ENCODE results near the gene ARID4B.
"Not testable (repeated sequence)": the region's sequence is repeated elsewhere in the genome, so short reads cannot be mapped to it uniquely, and the experiment has no call there.

ARID4B gene

GRCh38 chr1:235297579-235297978, 30.4 kb downstream of the ARID4B start:
- no peak for DNase-seq

- no peak for DNase-seq
Observed at GRCh38 chr1:235296729-235297128, 31.2 kb downstream of the ARID4B start.

GRCh38 chr1:235295902-235296350, 32.1 kb downstream of the ARID4B start:
- DNase-seq, result no peak

- no peak for DNase-seq
Observed at GRCh38 chr1:235293322-235293942, 34.5 kb downstream of the ARID4B start.

GRCh38 chr1:235292790-235293189, 35.2 kb downstream of the ARID4B start:
- DNase-seq, result no peak

- no peak for DNase-seq
Observed at GRCh38 chr1:235291599-235292091, 36.3 kb downstream of the ARID4B start.

GRCh38 chr1:235290740-235291502, 37.1 kb downstream of the ARID4B start:
- no peak for DNase-seq

GRCh38 chr1:235289859-235290739, 37.9 kb downstream of the ARID4B start:
- no peak for DNase-seq

- no peak for DNase-seq
Observed at GRCh38 chr1:235287208-235287882, 40.6 kb downstream of the ARID4B start.

GRCh38 chr1:235286667-235287066, 41.3 kb downstream of the ARID4B start:
- DNase-seq, result no peak

GRCh38 chr1:235284231-235284769, 43.7 kb downstream of the ARID4B start:
- DNase-seq, result no peak

GRCh38 chr1:235283636-235284035, 44.3 kb downstream of the ARID4B start:
- not testable (repeated sequence) for DNase-seq

- no peak for DNase-seq
Observed at GRCh38 chr1:235280467-235280866, 47.5 kb downstream of the ARID4B start.

GRCh38 chr1:235279694-235280093, 48.3 kb downstream of the ARID4B start:
- no peak for DNase-seq

GRCh38 chr1:235278915-235279292, 49.1 kb downstream of the ARID4B start:
- no peak for DNase-seq

- DNase-seq, result no peak
Observed at GRCh38 chr1:235278233-235278914, 49.6 kb downstream of the ARID4B start.

GRCh38 chr1:235277709-235278108, 50.3 kb downstream of the ARID4B start:
- DNase-seq, result no peak

- DNase-seq, result no peak
Observed at GRCh38 chr1:235275836-235276235, 52.1 kb downstream of the ARID4B start.

- peak; percentile 92 to 95 for DNase-seq
Observed at GRCh38 chr1:235275223-235275622, 52.8 kb downstream of the ARID4B start.

- no peak for DNase-seq
Observed at GRCh38 chr1:235272851-235273250, 55.1 kb downstream of the ARID4B start.

GRCh38 chr1:235270625-235271024, 57.4 kb downstream of the ARID4B start:
- peak in 1 of 2 experiments; percentile 36 for DNase-seq

GRCh38 chr1:235269990-235270389, 58.0 kb downstream of the ARID4B start:
- not testable (repeated sequence) for DNase-seq

Data from Kasumi-1 (cell line).